Diencephalon (tissue), 1 donor: ENCODE data around the gene INPP5K. TPM values are rescaled to one million over a fixed set of nuclear protein-coding genes. Genes with fewer than 3 reads are reported as not detected.

Experiments
- total RNA-seq: library from RNA; depleted of rRNA; stranded (reverse); fragments of >200 nt; gene quantifications from one replicate; pipeline ENCODE4 v1.2.3, GENCODE V29; 2014

Gene INPP5K
- 37.1 TPM for total RNA-seq

DNA sequence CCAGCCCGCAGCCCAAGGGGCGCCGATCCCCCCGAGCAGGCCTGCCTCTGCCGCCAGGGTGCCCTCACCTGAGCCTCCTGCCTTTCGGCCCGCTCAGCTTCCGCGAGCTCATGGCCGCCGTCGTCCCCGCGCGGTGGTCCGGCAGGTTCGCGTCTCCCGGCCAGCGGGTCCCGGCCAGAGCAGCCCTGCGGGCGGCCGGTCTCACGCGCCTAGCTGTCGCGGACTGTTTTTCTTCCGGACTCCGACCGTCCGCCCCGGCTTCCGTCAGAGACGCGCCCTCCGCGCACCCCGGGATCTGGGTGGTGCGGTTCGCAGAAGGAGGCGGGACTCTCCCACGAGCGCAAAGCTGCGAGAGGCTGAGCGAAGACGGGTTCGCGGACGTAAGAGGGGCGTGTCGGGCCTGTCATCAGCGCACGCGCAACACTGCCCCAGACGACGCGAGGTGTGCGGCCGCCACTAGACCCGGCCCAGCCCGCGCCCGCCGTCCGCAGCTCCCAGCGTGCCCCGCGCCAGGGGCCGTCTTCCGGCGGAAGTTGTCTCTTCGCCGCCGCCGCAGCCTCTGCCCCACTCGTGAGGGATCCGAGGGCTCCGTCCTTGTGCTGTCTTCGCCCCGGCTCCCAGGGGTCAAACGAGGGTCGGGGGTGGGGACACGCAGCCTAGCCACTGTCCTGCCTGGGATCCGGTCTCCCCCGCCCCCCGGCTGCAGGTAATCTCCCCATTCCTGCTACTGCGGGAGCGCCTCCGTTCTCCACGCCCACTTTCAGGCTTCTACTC, at the start of gene INPP5K:
Gene INPP5K, minus strand, starts transcription at position 225 of the 774 bp plus-strand sequence. Its CDS starts 113 bp downstream, at position 112.

GRCh38 chr17:1492249-1493206, 23.9 kb downstream of the INPP5K start, which contains the start of gene MYO1C:
Gene MYO1C, minus strand, starts transcription at chr17:1492686. Its CDS starts 199 bp downstream, at chr17:1492487.

DNA sequence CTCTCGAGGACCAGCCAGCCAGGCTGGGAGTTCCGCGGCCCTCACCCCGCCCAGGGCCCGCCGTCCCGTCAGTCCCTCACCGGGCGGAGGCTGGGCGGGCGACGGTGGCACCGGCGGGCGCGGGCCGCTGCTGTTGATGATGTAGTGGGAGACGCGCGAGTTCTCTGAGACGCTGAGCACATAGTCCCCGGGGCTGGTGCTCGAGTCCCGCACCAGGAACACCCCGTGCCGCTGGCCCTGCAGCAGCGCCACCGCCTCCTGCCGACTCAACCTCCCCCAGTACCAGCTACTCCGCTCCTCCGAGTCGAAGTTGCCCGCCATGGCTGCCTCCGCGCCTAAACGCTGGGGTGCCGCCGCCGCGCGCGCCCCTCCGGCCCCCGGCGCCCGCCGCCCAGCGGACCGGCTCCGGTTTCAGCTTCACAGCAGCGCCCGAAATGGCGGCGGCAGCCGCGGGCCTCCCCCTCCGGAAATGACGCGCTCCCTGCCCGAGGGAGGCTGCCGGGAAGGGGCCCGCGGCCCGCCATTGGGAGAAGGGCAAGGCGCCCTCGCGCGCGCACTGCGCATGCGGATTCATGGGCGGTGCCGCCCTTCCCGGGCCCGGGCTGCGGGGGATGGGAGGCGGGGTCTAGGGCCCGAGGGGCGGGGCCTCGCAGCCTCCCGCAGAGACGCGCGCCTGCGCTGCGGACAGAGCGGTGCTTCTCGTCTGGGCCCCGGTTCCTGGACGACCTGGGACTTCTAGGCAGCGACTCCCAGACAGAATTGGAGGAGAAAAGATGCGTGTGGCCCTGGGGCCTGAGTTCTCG, 60.4 kb downstream of the INPP5K start, which contains the start of gene CRK:
Gene CRK, minus strand, starts transcription at position 436 of the 803 bp plus-strand sequence. Its CDS starts 115 bp downstream, at position 321.

Other genes starting within 250 kb of the INPP5K start
- 0.46 TPM for gene BHLHA9, start 246.2 kb downstream of the INPP5K start, total RNA-seq
- not detected for gene TRARG1, start 236.9 kb downstream of the INPP5K start, total RNA-seq
- gene YWHAE, start 116.4 kb downstream of the INPP5K start, total RNA-seq, result 682 TPM
- 128 TPM for gene CRK, start 60.4 kb downstream of the INPP5K start, total RNA-seq
- gene MYO1C, start 23.9 kb downstream of the INPP5K start, total RNA-seq, result 15.2 TPM
- gene PITPNA, start 46.2 kb upstream of the INPP5K start, total RNA-seq, result 47.1 TPM
- 22.6 TPM for gene SLC43A2, start 112.2 kb upstream of the INPP5K start, total RNA-seq
- 4.6 TPM for gene SCARF1, start 129.1 kb upstream of the INPP5K start, total RNA-seq
- 5.3 TPM for gene RILP, start 133.3 kb upstream of the INPP5K start, total RNA-seq
- gene PRPF8, start 168.3 kb upstream of the INPP5K start, total RNA-seq, result 111 TPM
- 0.92 TPM for gene TLCD2, start 193.8 kb upstream of the INPP5K start, total RNA-seq
- gene WDR81, start 208.1 kb upstream of the INPP5K start, total RNA-seq, result 10.8 TPM
- not detected for gene SERPINF2, start 226.3 kb upstream of the INPP5K start, total RNA-seq
- gene SERPINF1, start 245.4 kb upstream of the INPP5K start, total RNA-seq, result 38.1 TPM